Myocyte (in vitro differentiated cells): ENCODE measurements around the gene TIGD3. TPM values are rescaled to one million over a fixed set of nuclear protein-coding genes. Genes with fewer than 3 reads are reported as not detected.

ENCODE experiments used
- DNase-seq: peaks from one replicate; pipeline ENCODE4 v3.0.0-alpha.2; 2012; ENCODE audit warnings: low read depth
- total RNA-seq: library from RNA; depleted of rRNA; stranded (reverse); fragments of >200 nt; gene quantifications from 2 replicates; pipeline ENCODE4 v1.2.3, GENCODE V29; 2014

The TIGD3 gene
- total RNA-seq, 1 donor from 2014 or later: 0.72 TPM

DNA sequence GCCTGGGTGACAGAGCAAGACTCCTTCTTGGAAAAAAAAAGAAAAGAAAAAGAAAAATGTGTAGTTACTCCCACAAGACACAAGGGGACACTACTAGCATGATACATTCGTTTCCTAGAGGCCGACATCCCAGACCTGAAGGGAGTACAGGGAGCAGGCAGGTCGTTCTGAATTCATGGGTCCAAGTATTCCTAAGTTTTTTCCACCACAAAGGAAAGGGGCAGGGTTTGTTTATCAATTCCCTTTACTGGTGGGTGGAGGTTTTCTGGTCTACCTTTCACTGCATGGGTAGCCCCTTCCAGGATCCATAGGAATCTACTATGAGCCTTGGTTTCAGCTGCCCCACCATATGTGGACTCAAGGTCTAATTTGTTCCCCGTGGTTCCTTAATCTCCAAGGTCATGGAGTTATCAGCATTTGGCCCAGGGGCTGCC lies 11.8 kb downstream of the TIGD3 start:
- peak; percentile 84 for DNase-seq

DNA sequence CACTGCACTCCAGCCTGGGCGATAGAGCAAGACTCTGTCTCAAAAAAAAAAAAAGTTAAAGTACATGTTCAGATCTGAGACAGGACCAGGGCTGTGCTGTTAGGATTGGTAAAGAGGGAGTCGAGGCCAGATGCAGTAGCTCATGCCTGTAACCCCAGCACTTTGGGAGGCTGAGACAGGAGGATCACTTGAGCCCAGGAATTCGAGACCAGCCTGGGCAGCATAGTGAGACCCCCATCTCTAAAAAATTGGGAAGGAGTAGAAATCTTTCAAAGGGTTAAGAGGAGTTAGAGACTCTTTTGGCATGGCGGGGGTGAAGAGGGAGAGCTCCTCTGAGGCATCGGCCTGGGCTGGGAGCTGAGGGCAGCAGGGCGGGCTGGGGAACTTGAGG lies 16.1 kb downstream of the TIGD3 start:
- DNase-seq: no peak

DNA sequence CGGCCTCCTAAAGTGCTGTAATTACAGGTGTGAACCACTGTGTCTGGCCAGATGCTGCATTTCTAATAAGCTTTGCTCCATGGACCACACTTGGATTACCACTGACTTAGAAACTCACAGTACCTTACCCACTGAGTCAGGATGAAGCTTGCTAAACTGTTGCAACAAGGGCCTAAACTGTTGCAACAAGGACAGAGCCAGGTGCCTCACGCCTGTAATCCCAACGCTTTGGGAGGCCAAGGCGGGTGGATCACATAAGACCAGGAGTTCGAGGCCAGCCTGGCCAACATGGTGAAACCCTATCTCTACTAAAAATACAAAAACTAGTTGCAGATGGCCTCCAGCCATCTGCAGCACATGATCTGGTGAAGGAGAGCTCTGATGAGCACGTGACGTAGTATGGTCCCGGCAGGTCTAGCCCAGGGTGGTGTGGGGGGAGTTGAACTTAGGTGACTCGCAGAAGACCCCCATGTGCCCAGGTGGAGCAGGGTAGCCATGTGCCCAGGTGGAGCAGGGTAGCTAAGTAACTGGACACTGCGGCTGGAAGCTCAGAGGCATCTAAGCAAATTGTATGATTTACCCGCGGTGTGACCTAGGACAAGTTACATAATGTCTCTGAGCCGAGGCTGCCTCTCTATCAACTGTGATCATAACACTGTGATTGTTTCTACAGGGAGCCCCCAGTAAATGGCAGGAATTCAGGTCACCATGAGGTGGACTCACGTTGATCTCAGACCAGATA lies 19.5 kb downstream of the TIGD3 start:
- no peak for DNase-seq

DNA sequence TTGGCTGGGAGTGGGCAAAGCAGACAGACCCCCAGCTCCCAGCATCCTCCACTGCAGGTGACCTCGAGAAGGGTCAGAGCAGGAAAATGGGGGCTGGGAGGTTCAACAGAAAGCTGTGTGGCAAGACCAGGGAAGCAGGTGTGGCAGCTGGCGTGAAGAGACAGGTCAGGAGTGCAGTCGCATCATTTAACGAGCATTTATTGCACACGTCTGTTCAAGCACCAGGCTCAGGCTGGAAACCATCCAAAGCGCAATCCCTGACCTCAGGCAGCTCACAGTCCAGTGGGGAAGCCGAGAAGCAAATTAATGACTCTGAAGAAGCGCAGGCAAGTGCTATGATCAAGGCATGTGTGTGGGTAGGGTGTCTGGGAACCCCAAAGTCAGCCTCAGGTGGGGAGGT lies 20.5 kb downstream of the TIGD3 start:
- DNase-seq: no peak

DNA sequence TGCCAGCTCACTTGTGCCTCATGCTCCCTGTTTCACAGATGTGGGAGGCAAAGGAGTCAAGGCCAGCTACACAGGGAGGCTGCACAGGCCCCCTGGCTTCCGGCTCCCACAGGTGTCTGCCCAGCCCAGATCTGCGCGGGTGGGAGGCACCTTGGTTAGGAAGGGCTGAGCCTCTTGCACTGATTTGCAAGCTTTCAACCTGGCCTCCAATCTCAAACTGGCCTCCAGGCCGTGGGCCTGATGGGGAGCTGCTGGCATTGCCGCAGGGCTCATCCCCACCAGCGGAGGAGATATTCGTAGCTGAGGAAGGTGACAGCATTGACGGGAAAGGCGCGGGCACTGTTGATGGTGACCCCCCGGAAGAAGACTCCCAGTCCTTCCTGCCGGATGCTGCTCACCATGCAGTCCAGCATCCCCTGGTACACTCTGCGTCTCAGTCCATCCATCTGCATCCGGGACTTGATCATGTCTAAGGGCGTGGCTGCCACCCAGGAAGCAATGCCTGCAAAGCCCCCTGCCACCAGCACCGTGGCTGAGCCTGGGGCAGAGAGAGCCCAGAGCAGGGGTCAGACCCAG lies 21.7 kb downstream of the TIGD3 start:
- no peak for DNase-seq

DNA sequence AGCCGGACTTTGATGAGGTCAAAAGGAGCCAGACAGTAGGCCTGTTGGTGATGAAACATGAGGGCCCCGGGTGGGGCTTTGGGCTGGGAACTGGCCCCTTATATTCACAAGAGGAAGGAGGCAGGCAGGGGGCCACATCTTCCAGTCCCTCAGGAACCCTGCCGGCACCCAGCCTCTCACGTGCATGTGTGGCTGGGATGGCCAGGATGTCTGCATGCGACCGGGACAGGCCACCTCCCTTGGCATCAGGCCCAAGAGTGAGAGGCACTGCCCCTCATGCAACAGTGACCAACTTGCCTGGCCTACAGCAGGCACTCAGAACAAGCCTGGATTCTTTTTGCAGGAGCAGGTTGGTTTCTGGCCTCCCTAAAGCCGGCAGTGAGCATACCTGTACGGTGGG lies 22.5 kb downstream of the TIGD3 start:
- no peak for DNase-seq

DNA sequence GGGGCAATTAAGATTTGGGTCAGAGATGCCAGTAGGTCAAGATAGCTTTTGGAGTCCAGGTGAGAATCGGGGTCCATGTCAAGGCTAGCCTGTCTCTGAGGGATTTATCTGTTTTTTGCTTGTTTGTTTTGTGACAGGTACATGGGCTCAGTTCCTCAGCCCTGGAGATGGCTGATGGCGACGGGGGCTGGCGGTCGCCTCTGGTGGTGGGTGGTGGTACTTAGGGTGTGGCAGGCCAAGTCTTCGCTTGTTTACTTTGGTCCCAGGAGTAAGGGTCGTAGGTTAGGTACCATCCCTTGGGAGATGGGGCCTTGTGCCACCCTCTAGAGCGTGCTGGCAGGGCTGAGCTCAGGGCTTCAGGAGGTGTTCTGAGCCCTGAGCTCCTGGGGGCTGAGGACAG lies 23.2 kb downstream of the TIGD3 start:
- no peak for DNase-seq

DNA sequence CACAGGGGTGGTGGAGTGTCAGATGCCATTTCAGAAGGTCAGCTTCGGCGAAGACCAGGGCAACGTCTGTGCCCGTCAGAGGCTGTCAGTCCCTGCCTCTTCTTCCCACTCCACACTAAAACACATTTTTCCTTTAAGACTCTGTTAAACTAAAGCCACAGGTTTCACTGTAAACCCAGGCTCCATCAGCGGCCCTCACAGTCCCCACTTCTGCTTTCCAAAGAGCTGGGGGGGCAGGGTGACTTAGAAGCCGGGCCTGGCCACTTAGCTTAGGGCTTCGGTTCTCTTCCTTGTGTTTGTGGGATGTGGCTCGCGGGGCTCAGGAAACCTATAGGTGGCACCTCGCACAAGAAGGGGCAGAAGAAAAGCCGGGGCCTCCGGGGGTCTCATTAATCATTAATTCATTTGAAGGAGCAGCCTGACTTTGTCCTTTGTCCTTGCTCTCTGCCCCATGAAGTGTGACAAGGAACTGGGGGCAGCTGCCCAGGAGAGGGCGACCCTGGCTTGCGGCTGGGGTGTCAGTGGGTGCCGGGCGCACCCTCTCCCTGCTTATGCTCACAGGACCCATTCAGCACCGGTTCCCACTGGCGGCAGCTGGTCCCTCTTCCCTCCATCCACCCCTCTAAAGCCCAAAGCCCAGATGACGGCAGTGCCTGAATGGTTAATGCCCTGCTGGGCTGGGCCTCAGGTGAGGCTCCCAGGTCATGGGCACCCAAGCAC lies 23.8 kb downstream of the TIGD3 start:
- no peak for DNase-seq

DNA sequence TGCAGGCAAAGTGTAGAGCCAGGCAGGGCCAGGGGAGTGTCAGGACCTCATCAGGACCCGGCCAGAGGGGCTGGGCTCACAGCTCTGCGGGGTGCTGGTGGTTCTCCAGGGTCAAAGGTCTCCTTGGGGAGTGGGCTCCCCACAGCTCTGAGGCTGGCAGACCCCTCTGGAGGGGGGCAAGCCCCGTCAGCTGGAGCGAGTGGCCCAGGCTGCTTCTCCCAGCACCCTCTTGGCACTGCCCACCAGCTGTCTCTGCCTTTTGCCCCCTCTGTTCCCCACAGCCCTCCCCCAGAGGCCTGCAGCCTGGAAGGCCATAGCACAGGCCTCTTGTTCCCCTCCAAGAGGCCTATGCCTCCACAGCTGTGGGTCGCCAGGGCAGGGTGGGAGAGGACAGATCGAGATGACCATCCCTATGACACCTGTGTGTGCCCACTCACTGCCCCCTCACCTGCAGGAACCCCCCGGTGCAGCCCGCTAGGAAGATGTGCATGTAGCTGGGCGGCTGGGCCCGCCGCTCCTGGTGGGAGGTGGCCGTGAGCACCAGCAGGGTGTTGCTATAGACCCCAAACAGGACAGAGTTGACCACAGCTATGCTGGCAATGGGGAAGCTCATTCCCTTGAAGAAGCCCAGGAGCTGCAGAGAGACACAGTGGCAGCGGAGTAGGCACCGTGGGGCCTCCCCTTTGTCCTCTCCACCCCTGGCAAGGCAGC lies 24.5 kb downstream of the TIGD3 start:
- DNase-seq: no peak

DNA sequence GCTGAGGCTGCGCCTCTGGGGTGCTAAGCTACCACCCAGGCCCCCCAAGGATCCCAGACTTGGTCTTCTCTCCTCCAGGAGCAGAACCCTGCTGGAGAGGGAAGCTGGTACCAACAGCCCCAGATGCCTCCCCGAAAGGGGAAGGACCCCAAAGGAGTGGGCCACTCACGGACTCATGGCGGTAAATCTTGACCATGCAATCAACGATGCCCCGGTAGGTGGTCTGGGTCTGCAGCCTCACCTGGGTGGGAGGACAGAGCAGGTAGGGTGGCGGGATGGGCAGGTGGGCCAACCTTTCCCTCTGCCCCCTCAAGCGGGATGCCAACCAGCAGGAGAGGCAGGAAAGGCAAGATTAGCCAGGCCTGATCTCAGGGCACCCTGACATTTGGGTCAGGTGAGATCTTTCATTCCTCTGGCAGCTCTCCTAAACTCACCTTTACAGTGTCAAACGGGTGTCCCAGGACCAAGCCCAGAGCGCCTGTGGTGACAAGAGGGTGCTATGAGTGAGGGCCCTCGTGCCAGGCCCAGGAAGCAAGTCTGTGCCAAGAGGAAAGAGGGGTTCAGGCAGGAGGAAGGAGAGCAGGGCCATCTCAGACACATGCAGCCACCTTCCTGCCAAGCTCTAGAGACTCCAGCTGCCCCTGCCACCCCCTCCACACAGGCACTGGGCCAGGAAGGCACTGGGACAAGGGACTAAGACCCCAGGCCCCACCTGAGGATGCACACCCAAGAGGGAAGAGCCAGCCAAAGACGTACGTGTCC lies 25.3 kb downstream of the TIGD3 start:
- DNase-seq: no peak

DNA sequence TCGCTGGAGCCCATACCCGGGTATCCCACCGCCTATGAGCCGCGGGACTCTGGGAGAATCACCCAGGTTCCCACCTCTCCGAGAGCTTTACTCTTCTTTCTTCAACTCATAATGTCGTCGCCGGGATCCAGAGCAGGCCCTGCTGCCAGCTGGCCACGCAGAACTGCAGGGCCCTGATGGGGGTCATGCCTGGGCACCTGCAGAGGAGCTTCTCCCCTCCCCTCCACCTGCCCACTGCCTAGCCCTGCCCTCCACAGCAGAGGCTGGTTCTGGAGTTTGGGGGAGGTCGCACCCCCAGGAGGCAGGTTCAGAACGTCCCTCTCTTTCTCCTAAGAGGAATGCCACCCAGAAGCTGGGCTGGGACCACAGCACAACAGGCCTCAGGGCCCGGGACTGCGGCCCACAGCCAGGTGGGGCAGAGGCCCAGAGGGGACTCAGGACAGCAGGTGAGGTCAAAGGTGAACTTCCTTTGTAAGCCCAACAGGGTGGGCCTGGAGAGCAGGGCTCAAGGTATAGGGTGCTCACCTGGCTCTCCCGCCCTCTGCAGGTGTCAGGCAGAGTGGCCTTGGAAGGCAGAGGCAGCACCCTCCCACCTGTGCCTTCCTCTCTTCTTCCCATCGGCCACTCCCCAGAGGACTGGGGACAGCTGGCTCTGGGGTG lies 26.0 kb downstream of the TIGD3 start:
- DNase-seq: no peak

DNA sequence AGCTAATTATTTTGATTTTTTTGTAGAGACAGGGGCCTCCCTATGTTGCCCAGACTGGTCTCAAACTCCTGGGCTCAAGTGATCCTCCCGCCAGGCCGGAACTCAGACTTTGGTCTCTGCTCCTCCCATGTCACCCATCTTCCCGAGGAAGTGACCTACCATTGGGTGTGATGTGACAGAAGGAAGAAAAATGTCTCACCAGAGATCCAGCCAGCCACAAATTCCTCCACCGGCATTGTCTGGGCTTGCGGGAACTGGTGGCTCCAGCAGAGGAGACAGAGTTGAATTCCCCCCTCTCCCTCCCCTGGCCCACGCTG lies 27.1 kb downstream of the TIGD3 start:
- peak; percentile 87 for DNase-seq

DNA sequence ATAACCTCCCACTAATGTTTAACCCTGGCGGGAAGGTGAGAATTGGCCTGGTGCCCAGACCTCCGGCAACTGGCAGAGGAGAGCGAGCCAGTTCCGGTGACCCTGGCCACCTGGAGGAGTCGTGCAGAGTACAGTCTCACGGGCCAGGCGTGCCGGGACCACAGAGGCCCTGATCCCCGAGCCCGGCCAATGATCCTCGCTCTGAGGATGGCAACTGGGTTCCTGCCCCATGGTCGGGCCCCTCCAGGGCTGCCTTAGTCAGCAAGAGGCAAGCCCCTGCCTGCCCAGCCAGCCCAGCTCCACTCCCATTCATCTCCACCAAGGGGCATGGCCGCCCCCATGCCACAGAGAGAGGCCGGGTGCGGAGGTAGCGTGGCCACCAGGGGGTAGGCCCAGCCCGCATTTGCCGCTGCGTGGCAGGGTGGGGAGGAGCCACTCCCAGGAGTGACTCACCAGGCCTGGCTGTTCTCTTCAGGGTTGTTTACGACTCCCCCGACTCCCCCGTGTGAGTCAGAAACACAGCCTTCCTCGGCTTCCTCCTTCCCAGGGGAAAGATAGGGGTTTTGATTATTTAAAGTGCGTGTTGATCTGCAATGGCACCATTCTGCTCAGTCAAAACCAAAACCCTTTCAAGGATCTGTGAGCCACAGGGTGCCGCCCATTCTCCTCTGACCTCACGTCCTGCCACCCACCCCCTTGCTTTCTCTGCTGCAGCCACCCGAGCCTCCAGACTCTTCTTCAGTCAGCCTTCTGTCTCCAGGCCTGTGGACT lies 27.7 kb downstream of the TIGD3 start, which contains the start of gene SLC25A45:
Gene SLC25A45, minus strand, starts transcription at position 614 of the 771 bp plus-strand sequence. CDS start 695 bp downstream, outside the sequence.
- peak; percentile 98 for DNase-seq

DNA sequence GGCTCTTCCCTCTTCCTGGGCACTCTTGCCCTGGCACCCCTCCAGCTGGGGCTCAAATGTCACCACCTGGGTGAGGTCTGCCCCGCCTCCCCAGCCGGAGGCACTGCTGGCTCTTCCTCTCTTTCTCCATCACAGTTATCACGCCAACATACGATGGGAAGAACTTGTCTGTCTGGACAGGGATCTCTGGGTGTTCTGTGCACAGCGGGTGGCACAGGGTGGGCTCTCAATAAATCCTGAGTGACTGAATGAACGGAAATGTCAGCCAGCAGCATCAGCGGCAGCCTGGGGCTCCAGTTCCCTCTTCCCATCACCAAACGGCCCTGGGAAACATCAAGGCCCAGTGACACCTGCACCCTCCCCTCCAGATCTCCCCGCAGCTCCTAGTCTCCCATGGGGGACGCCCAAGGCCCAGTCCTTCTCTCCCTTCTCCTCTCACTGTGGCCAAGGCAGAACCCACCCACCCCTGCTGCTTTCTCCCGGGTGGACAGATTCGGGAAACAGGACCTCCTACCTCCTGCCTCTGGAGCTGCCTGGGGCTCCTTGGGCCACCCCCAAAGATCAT lies 28.3 kb downstream of the TIGD3 start:
- DNase-seq: peak; percentile 95

DNA sequence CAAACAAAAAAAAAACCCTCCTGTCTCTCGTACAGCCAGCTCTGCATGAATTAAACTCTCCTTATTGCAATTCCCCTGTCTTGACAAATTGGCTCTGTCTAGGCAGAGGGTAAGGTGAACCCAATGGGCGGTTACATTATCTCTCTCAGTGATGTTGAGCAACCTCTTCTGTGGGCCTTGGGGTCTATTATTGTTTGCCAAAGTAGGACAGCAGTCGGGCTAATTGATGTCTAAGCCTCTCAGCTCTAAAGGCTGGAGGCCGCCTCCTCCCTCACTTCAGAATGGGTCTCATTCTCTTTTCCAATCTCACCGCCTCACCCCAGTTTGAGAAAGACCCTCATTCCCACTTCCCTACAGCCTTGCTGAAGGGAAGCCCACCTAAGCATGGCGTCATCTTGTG lies 29.2 kb downstream of the TIGD3 start:
- no peak for DNase-seq

DNA sequence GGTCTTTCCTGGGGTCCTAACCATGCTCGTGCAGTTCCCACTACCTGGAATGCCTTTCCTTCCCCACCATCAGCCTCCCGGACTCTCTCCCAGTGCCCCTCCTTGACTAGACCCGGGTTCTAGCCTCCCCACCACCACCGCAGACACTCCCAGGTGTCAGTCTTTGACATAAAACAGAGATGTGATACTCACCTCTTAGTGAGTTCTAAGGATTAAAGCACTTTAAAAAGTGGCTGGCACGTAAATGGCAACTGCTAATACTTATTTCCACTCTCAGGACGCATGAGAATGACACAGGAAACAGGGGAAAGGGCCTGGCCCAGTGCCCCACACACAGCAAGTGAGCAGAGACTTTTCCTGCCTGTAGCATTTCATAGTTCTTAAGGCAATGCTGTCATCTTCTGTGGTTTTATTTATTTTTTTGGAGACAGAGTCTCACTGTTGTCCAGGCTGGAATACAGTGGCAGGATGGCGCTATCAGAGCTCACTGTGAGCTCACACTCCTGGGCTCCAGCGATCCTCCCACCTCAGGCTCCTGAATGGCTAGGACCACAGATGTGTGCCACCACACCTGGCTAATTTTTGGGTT lies 29.8 kb downstream of the TIGD3 start:
- DNase-seq: no peak

DNA sequence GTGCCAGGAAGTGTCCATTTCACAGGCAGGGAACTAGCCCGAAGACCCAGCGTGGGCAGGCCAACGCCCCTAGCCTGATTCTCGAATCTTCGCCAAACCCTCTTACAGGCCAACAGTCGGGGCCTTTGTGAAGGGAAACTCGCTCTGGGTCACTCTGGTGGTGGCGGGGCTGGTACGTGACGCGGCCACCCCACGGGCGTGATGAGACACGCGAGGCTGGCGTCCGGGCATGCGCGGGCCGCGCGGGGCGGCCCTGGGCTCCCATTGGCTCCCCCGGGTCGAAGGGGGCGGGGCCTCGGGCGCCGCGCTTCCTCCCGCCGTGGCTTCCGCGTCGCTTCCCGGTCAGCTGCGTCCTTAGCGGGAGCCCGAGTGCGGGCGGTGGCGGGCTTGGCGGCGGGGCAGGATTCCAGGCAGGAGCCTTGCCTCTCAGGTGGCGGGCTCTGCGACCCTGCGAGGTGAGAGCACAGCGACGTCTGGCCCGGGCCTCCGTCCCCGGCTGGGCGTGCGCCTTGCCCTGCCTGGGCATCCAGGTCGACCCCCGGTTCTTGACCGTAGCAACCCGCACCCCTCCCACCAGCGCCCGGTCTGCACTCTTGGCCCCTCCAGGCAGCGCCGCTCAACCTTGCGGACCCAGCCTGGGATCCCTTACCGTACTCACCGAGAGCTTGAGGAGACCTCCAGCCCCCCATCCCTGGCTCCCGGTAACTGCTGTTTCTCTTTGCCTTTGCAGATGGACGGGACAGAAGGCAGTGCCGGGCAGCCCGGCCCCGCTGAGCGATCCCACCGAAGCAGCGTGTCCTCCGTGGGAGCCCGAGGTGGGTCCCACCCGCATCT lies 32.0 kb downstream of the TIGD3 start, which contains the start of gene FRMD8:
Gene FRMD8, plus strand, starts transcription at position 331 of the 834 bp plus-strand sequence. Its CDS starts 400 bp downstream, at position 731.
- peak; percentile 87 for DNase-seq

DNA sequence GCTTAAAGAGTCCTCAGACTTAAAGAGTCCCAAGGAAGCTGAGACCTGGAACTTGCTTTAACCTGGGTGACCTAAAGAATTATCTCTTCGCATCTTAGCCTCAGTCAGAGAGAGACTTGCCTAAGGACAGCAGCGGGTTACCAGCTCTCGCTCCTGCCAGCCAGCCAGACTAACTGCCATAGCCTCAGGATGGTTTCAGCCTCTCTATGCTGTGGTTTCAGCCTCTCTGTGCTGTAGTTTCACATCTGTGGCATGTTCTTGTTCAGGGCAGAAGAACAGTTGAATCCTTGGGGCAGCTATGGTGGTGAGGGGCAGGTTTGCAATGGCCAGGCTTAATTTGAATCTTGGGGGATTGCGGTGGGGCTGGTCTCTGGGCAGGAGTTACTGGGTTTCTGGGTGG lies 34.2 kb downstream of the TIGD3 start:
- DNase-seq: no peak
